DND-41 (cell line): ENCODE data around the gene SRCIN1.

Source experiments
- EZH2 ChIP-seq: IDR thresholded peaks from 3 replicates; pipeline ENCODE4 v1.6.1; 2012; ENCODE audit warnings: borderline replicate concordance, low read depth, mild to moderate bottlenecking, moderate library complexity, low read length, inconsistent platforms; ENCODE audit not compliant: severe bottlenecking
- TF ChIP-seq, protein P1 (sequence below): IDR thresholded peaks from 2 replicates; pipeline ENCODE4 v1.5.1; 2012; ENCODE audit warnings: borderline replicate concordance, low read length, moderate library complexity, mild to moderate bottlenecking; ENCODE audit not compliant: poor library complexity, severe bottlenecking; ENCODE audit errors: extremely low read depth

DNA sequence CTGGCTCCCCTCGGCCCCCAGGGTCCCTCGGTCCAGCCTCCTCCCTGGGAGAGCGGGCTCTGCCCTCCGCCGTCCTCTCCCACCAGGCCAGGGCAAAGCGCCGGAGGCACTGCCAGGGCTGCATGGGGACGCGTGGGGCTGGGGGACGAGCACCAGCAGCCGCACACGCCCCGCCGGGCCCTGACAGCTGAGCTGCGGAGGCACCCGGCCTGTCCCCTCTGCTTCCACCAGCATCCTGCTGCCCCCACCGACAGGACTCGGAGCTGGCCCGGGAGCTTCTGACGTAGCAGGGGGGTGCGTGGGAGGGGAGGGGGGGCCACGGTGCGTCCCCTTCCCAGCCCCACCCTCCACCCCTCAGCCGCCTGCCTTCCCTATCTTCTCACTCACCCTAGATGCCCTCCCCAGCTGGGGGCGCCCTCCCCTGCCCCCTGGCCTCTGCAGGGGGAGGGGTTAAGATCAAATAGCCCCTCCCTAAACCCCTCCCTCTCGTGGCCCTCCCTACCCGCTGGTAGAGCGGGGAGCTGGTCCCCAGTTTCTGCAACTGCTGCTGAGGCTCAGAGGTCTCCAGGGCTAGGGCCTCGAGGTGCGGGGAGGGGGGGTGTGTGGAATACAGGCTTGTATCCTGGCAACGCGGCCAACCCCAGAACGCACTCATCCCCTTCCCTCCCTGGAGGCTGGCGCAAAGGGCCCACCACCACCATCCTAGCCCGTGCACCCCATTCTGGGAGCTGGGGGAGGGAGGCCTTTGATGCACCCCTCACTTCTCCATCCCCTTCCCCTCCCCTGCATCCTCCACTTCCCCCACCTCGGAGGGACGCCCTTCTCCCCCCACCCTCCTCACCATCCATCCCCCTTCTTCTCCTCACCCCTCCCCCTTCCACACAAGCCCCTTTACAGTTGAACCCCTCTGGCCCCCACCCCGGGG lies 1.0 kb downstream of the SRCIN1 start:
- TF ChIP-seq EZH2, result no peak
- TF ChIP-seq, protein P1, sequence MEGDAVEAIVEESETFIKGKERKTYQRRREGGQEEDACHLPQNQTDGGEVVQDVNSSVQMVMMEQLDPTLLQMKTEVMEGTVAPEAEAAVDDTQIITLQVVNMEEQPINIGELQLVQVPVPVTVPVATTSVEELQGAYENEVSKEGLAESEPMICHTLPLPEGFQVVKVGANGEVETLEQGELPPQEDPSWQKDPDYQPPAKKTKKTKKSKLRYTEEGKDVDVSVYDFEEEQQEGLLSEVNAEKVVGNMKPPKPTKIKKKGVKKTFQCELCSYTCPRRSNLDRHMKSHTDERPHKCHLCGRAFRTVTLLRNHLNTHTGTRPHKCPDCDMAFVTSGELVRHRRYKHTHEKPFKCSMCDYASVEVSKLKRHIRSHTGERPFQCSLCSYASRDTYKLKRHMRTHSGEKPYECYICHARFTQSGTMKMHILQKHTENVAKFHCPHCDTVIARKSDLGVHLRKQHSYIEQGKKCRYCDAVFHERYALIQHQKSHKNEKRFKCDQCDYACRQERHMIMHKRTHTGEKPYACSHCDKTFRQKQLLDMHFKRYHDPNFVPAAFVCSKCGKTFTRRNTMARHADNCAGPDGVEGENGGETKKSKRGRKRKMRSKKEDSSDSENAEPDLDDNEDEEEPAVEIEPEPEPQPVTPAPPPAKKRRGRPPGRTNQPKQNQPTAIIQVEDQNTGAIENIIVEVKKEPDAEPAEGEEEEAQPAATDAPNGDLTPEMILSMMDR, result peak; percentile 45
